NT2/D1 (cell line): ENCODE results near the gene TXNDC2.
"Not testable (repeated sequence)": the region's sequence is repeated elsewhere in the genome, so short reads cannot be mapped to it uniquely, and the experiment has no call there.

ENCODE experiments used
- DNase-seq: peaks from one replicate; pipeline ENCODE4 v3.0.0-alpha.2; 2011; ENCODE audit warnings: low read depth, low spot score
- H3K27me3 ChIP-seq: 2 replicates; pipeline ENCODE4 v1.6.0; 2011; ENCODE audit warnings: mild to moderate bottlenecking; ENCODE audit not compliant: insufficient read length, insufficient read depth
- H3K36me3 ChIP-seq: 2 replicates; pipeline ENCODE4 v1.6.1; 2011; ENCODE audit warnings: mild to moderate bottlenecking, low read length, mixed read lengths; ENCODE audit not compliant: insufficient read depth, insufficient read length
- H3K4me1 ChIP-seq: 2 replicates; pipeline ENCODE4 v1.5.1; 2011; ENCODE audit not compliant: insufficient read depth, insufficient read length
- H3K4me3 ChIP-seq: 2 replicates; pipeline ENCODE4 v1.5.1; 2011; ENCODE audit warnings: low read depth; ENCODE audit not compliant: insufficient read length
- H3K9ac ChIP-seq: 2 replicates; pipeline ENCODE4 v1.6.0; 2011; ENCODE audit warnings: low read depth; ENCODE audit not compliant: insufficient read length
- H3K9me3 ChIP-seq: 2 replicates; pipeline ENCODE4 v1.5.1; 2011; ENCODE audit warnings: mild to moderate bottlenecking, low read length; ENCODE audit not compliant: insufficient read depth
- SUZ12 ChIP-seq: IDR thresholded peaks from 2 replicates; pipeline ENCODE4 v1.6.1; 2011; ENCODE audit not compliant: insufficient read length, insufficient read depth; ENCODE audit errors: extremely low read depth
- YY1 ChIP-seq: IDR thresholded peaks from 2 replicates; pipeline ENCODE4 v1.6.1; 2011; ENCODE audit not compliant: insufficient read length, insufficient read depth
- ZNF274 ChIP-seq: IDR thresholded peaks from 2 replicates; pipeline ENCODE4 v1.6.1; 2011; ENCODE audit warnings: mild to moderate bottlenecking, low read depth, low read length

Gene TXNDC2

GRCh38 chr18:9854801-9855676 lies 30.7 kb upstream of the TXNDC2 start:
- Histone ChIP-seq H3K4me3 (no peak overlapping the region), H3K9ac (no peak overlapping the region), H3K9me3 (peaks cover 10% of the 10 kb centered on the region), H3K4me1 (no peaks in the 10 kb centered on the region), H3K36me3 (peaks cover 17% of the 10 kb centered on the region), H3K27me3 (no peaks in the 10 kb centered on the region)
- TF ChIP-seq ZNF274 = no peak
- no peak for TF ChIP-seq SUZ12
- TF ChIP-seq YY1 = no peak
- no peak for DNase-seq

GRCh38 chr18:9855681-9856080 lies 30.1 kb upstream of the TXNDC2 start:
- Histone ChIP-seq H3K27me3 (no peaks in the 10 kb centered on the region), H3K9ac (no peak overlapping the region), H3K9me3 (peaks cover 10% of the 10 kb centered on the region), H3K4me3 (no peak overlapping the region), H3K36me3 (peaks cover 23% of the 10 kb centered on the region), H3K4me1 (no peaks in the 10 kb centered on the region)
- DNase-seq = no peak
- TF ChIP-seq YY1 (no peak), SUZ12 (no peak), ZNF274 (no peak)

GRCh38 chr18:9856092-9856491 lies 29.7 kb upstream of the TXNDC2 start:
- H3K27me3 ChIP-seq = no peaks in the 10 kb centered on the region
- H3K9ac ChIP-seq = no peak overlapping the region
- H3K36me3 ChIP-seq = peaks cover 27% of the 10 kb centered on the region
- TF ChIP-seq YY1 (no peak), ZNF274 (no peak), SUZ12 (no peak)
- no peak overlapping the region for H3K4me3 ChIP-seq
- H3K9me3 ChIP-seq = peaks cover 10% of the 10 kb centered on the region
- no peaks in the 10 kb centered on the region for H3K4me1 ChIP-seq
- no peak for DNase-seq

GRCh38 chr18:9857479-9857998 lies 28.2 kb upstream of the TXNDC2 start:
- not testable (repeated sequence) for H3K9ac ChIP-seq, H3K27me3 ChIP-seq, H3K4me3 ChIP-seq, DNase-seq, H3K4me1 ChIP-seq, H3K9me3 ChIP-seq
- H3K36me3 ChIP-seq = peaks cover 31% of the 10 kb centered on the region

GRCh38 chr18:9858642-9859041 lies 27.1 kb upstream of the TXNDC2 start:
- TF ChIP-seq ZNF274 (no peak), SUZ12 (no peak), YY1 (no peak)
- DNase-seq = no peak
- Histone ChIP-seq H3K9me3 (no peaks in the 10 kb centered on the region), H3K36me3 (peaks cover 31% of the 10 kb centered on the region), H3K4me1 (no peaks in the 10 kb centered on the region), H3K9ac (no peak overlapping the region), H3K27me3 (no peaks in the 10 kb centered on the region), H3K4me3 (no peak overlapping the region)

GRCh38 chr18:9859232-9859631 lies 26.5 kb upstream of the TXNDC2 start:
- Histone ChIP-seq H3K9ac (no peak overlapping the region), H3K4me1 (no peaks in the 10 kb centered on the region), H3K9me3 (no peaks in the 10 kb centered on the region), H3K4me3 (no peak overlapping the region), H3K36me3 (peaks cover 31% of the 10 kb centered on the region), H3K27me3 (no peaks in the 10 kb centered on the region)
- DNase-seq = no peak
- TF ChIP-seq SUZ12 (no peak), ZNF274 (no peak), YY1 (no peak)

- TF ChIP-seq ZNF274 = no peak
- TF ChIP-seq SUZ12 = no peak
- no peak for TF ChIP-seq YY1
- Histone ChIP-seq H3K9me3 (no peaks in the 10 kb centered on the region), H3K4me1 (no peaks in the 10 kb centered on the region), H3K4me3 (no peak overlapping the region), H3K9ac (no peak overlapping the region), H3K27me3 (no peaks in the 10 kb centered on the region), H3K36me3 (peaks cover 31% of the 10 kb centered on the region)
- no peak for DNase-seq
Observed at GRCh38 chr18:9860682-9861081, 25.1 kb upstream of the TXNDC2 start.
